Neural progenitor cell (in vitro differentiated cells): ENCODE results near the gene MTRR. TPM values are rescaled to one million over a fixed set of nuclear protein-coding genes. Genes with fewer than 3 reads are reported as not detected.
"Not testable (repeated sequence)": the region's sequence is repeated elsewhere in the genome, so short reads cannot be mapped to it uniquely, and the experiment has no call there.

Source experiments
- DNase-seq: peaks from one replicate; pipeline ENCODE4 v3.0.0-alpha.2; 2016; ENCODE audit warnings: low spot score
- H2AFZ ChIP-seq: fragments of 200-600 bp; sonication (generic); replicated peaks from 2 replicates; pipeline ENCODE4 v1.6.1; 2016; ENCODE audit warnings: antibody characterized with exemption
- H3F3A ChIP-seq: fragments of 200-600 bp; sonication (generic); 2 replicates; pipeline ENCODE4 v1.6.1; 2016; ENCODE audit warnings: antibody characterized with exemption, low read depth
- H3K27ac ChIP-seq: fragments of 200-600 bp; sonication (generic); 2 replicates; pipeline ENCODE4 v1.5.1; 2016; ENCODE audit warnings: mild to moderate bottlenecking
- H3K27me3 ChIP-seq: fragments of 200-600 bp; sonication (generic); 2 replicates; pipeline ENCODE4 v1.6.1; 2016; ENCODE audit warnings: mild to moderate bottlenecking, moderate library complexity
- H3K36me3 ChIP-seq: fragments of 200-600 bp; sonication (generic); 2 replicates; pipeline ENCODE4 v1.5.1; 2016
- H3K4me1 ChIP-seq: fragments of 200-600 bp; sonication (generic); 2 replicates; pipeline ENCODE4 v1.6.1; 2016; ENCODE audit warnings: mixed run types
- H3K4me2 ChIP-seq: fragments of 200-600 bp; sonication (generic); 2 replicates; pipeline ENCODE4 v1.6.1; 2016
- H3K4me3 ChIP-seq: fragments of 200-600 bp; sonication (generic); 2 replicates; pipeline ENCODE4 v1.5.1; 2016
- H3K79me2 ChIP-seq: fragments of 200-600 bp; sonication (generic); 2 replicates; pipeline ENCODE4 v1.6.1; 2016; ENCODE audit warnings: low read depth
- H3K9ac ChIP-seq: fragments of 200-600 bp; sonication (generic); 2 replicates; pipeline ENCODE4 v1.6.1; 2016
- H3K9me3 ChIP-seq: fragments of 200-600 bp; sonication (generic); 2 replicates; pipeline ENCODE4 v1.5.1; 2016; ENCODE audit warnings: low read depth
- H4K20me1 ChIP-seq: fragments of 200-600 bp; sonication (generic); 2 replicates; pipeline ENCODE4 v1.6.1; 2016; ENCODE audit warnings: low read depth
- H3K27ac Mint-ChIP-seq: 3 replicates; pipeline ENCODE4 v1.8.0; 2021; ENCODE audit warnings: mixed read lengths
- H3K27me3 Mint-ChIP-seq: 2 replicates; pipeline ENCODE4 v1.8.0; 2022; ENCODE audit warnings: low read depth, mild to moderate bottlenecking, inconsistent platforms, moderate library complexity, mixed read lengths; ENCODE audit not compliant: insufficient read depth
- H3K36me3 Mint-ChIP-seq: 3 replicates; pipeline ENCODE4 v1.8.0; 2021; ENCODE audit warnings: mixed read lengths
- H3K4me1 Mint-ChIP-seq: 3 replicates; pipeline ENCODE4 v1.8.0; 2021; ENCODE audit warnings: mixed read lengths
- H3K4me3 Mint-ChIP-seq: 3 replicates; pipeline ENCODE4 v1.8.0; 2021; ENCODE audit warnings: mild to moderate bottlenecking, moderate library complexity, mixed read lengths
- H3K9me3 Mint-ChIP-seq: 3 replicates; pipeline ENCODE4 v1.8.0; 2020; ENCODE audit warnings: mixed read lengths
- EZH2 ChIP-seq: fragments of 200-600 bp; sonication (generic); IDR thresholded peaks from 2 replicates; pipeline ENCODE4 v1.6.1; 2017; ENCODE audit warnings: antibody characterized with exemption, mild to moderate bottlenecking, moderate library complexity
- EZH2phosphoT487 ChIP-seq: fragments of 200-600 bp; sonication (generic); IDR thresholded peaks from 2 replicates; pipeline ENCODE4 v1.6.1; 2017; ENCODE audit warnings: antibody characterized with exemption
- total RNA-seq: library from RNA; depleted of rRNA; stranded (reverse); fragments of >200 nt; gene quantifications from 2 replicates; pipeline ENCODE4 v1.2.3, GENCODE V29; 2015; ENCODE audit warnings: low replicate concordance
- TF ChIP-seq, protein P1 (sequence below): fragments of 200-600 bp; sonication (generic); IDR thresholded peaks from 2 replicates; pipeline ENCODE4 v1.5.1; 2017; ENCODE audit warnings: antibody characterized with exemption, mild to moderate bottlenecking

Gene MTRR
- total RNA-seq, 1 donor from 2014 or later, result 53.5 TPM

DNA sequence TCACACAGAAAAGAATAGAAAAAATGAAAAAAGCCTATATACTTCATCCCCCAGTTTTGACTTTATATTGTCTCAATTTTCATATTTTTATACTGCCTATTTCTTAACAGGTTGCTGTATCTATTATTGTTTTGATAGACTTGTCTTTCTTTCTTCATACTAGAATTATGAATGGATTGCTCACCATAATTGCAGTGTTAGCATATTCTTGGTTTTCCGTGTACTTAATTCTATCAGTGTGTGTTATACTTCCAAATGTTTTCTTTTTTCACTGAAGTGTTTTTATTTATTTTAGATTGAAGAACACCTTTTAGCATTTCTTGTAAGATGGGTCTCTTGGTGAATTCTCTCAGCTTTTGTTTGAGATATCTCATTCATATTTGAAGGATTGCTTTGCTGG lies 38.7 kb downstream of the MTRR start:
- Histone ChIP-seq H3K79me2 (no peaks in the 10 kb centered on the region), H3K9me3 (peaks cover 23% of the 10 kb centered on the region), H4K20me1 (no peaks in the 10 kb centered on the region), H3K4me1 (no peaks in the 10 kb centered on the region), H3F3A (no peaks in the 10 kb centered on the region), H3K4me3 (no peak overlapping the region), H2AFZ (no peak overlapping the region), H3K27me3 (no peaks in the 10 kb centered on the region), H3K27ac (no peak overlapping the region), H3K4me2 (no peak overlapping the region), H3K9ac (no peak overlapping the region), H3K36me3 (peaks cover 23% of the 10 kb centered on the region)
- Mint-ChIP-seq H3K36me3 (peaks cover 51% of the 10 kb centered on the region), H3K27me3 (no peaks in the 10 kb centered on the region), H3K9me3 (peaks cover 32% of the 10 kb centered on the region), H3K4me3 (no peak overlapping the region), H3K27ac (no peak overlapping the region), H3K4me1 (no peaks in the 10 kb centered on the region)
- no peak for DNase-seq
- no peak for TF ChIP-seq EZH2
- no peak for TF ChIP-seq EZH2phosphoT487
- TF ChIP-seq, protein P1, sequence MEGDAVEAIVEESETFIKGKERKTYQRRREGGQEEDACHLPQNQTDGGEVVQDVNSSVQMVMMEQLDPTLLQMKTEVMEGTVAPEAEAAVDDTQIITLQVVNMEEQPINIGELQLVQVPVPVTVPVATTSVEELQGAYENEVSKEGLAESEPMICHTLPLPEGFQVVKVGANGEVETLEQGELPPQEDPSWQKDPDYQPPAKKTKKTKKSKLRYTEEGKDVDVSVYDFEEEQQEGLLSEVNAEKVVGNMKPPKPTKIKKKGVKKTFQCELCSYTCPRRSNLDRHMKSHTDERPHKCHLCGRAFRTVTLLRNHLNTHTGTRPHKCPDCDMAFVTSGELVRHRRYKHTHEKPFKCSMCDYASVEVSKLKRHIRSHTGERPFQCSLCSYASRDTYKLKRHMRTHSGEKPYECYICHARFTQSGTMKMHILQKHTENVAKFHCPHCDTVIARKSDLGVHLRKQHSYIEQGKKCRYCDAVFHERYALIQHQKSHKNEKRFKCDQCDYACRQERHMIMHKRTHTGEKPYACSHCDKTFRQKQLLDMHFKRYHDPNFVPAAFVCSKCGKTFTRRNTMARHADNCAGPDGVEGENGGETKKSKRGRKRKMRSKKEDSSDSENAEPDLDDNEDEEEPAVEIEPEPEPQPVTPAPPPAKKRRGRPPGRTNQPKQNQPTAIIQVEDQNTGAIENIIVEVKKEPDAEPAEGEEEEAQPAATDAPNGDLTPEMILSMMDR, result no peak

DNA sequence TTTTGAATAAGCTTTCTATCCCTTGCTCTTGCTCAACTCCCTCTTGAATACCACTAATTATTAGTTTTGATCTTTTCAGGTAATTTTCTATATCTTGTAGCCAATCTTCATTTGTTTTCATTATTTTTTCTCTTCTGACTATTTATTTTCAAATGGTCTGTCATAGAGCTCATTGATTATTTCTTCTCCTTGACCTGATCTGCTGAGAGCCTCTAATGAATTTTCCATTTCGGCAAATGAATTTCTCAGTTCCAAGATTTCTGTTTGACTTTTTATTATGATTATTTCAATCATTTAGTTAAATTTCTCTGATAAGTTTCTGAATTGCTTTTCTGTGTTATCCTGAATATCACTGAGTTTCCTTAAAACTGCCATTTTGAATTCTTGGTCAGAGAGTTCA lies 39.4 kb downstream of the MTRR start:
- H3K4me1 ChIP-seq, result no peaks in the 10 kb centered on the region
- H3K9ac ChIP-seq, result no peak overlapping the region
- H3K36me3 ChIP-seq, result peaks cover 19% of the 10 kb centered on the region
- no peak overlapping the region for H3K4me2 ChIP-seq
- no peak for DNase-seq
- no peak overlapping the region for H3K27ac Mint-ChIP-seq
- H3F3A ChIP-seq, result no peaks in the 10 kb centered on the region
- H3K4me1 Mint-ChIP-seq, result no peaks in the 10 kb centered on the region
- H3K27ac ChIP-seq, result no peak overlapping the region
- no peaks in the 10 kb centered on the region for H3K27me3 Mint-ChIP-seq
- no peak overlapping the region for H3K4me3 Mint-ChIP-seq
- H3K27me3 ChIP-seq, result no peaks in the 10 kb centered on the region
- peaks cover 52% of the 10 kb centered on the region for H3K36me3 Mint-ChIP-seq
- H3K9me3 Mint-ChIP-seq, result peaks cover 32% of the 10 kb centered on the region
- no peak overlapping the region for H3K4me3 ChIP-seq
- H4K20me1 ChIP-seq, result no peaks in the 10 kb centered on the region
- no peak overlapping the region for H2AFZ ChIP-seq
- no peak for TF ChIP-seq EZH2
- TF ChIP-seq, protein P1, result no peak
- no peak for TF ChIP-seq EZH2phosphoT487
- peaks cover 23% of the 10 kb centered on the region for H3K9me3 ChIP-seq
- no peaks in the 10 kb centered on the region for H3K79me2 ChIP-seq

- H2AFZ ChIP-seq, result no peak overlapping the region
- H3K9me3 Mint-ChIP-seq, result peaks cover 32% of the 10 kb centered on the region
- H3K4me1 Mint-ChIP-seq, result no peaks in the 10 kb centered on the region
- no peak overlapping the region for H3K9ac ChIP-seq
- H4K20me1 ChIP-seq, result no peaks in the 10 kb centered on the region
- H3K4me1 ChIP-seq, result no peaks in the 10 kb centered on the region
- H3K27me3 ChIP-seq, result no peaks in the 10 kb centered on the region
- TF ChIP-seq EZH2 (no peak), EZH2phosphoT487 (no peak)
- TF ChIP-seq, protein P1, result no peak
- DNase-seq, result no peak
- H3K27ac ChIP-seq, result no peak overlapping the region
- H3K4me3 ChIP-seq, result no peak overlapping the region
- H3K36me3 ChIP-seq, result peaks cover 19% of the 10 kb centered on the region
- no peaks in the 10 kb centered on the region for H3K79me2 ChIP-seq
- no peak overlapping the region for H3K4me2 ChIP-seq
- H3K36me3 Mint-ChIP-seq, result peaks cover 40% of the 10 kb centered on the region
- peaks cover 23% of the 10 kb centered on the region for H3K9me3 ChIP-seq
- H3K27ac Mint-ChIP-seq, result no peak overlapping the region
- H3F3A ChIP-seq, result no peaks in the 10 kb centered on the region
- no peaks in the 10 kb centered on the region for H3K27me3 Mint-ChIP-seq
- H3K4me3 Mint-ChIP-seq, result no peak overlapping the region
These were observed 41.9 kb downstream of the MTRR start for GRCh38 chr5:7910738-7911428.

DNA sequence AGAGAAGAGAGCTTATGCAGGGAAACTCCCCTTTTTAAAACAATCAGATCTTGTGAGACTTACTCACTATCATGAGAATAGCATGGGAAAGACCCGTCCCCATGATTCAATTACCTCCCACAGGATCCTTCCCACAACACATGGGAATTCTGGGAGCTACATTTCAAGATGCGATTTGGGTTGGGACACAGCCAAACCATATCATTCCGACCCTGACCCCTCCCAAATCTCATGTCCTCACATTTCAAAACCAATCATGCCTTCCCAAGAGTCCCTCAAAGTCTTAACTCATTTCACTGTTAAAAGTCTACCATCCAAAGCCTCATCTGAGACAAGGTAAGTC lies 42.5 kb downstream of the MTRR start:
- Mint-ChIP-seq H3K36me3 (peaks cover 39% of the 10 kb centered on the region), H3K9me3 (peaks cover 32% of the 10 kb centered on the region)
- H3K4me1 Mint-ChIP-seq, H3K4me2 ChIP-seq, H3K79me2 ChIP-seq, H3F3A ChIP-seq, H3K27ac ChIP-seq, H3K4me1 ChIP-seq, H3K27ac Mint-ChIP-seq, H3K27me3 ChIP-seq, H3K4me3 ChIP-seq, H2AFZ ChIP-seq, H4K20me1 ChIP-seq, H3K27me3 Mint-ChIP-seq, H3K4me3 Mint-ChIP-seq, DNase-seq, H3K9ac ChIP-seq: not testable (repeated sequence)
- Histone ChIP-seq H3K36me3 (peaks cover 19% of the 10 kb centered on the region), H3K9me3 (peaks cover 18% of the 10 kb centered on the region)
